Stimulated activated CD8-positive, alpha-beta memory T cell treated with anti-CD3 and anti-CD28 coated beads, Interleukin-7, amount 100 ng/mL, for 4 hours (primary cell): Measurements from ENCODE around the gene SLC35A3.
"Not testable (repeated sequence)": the region's sequence is repeated elsewhere in the genome, so short reads cannot be mapped to it uniquely, and the experiment has no call there.

Experiments used
- DNase-seq, 2 donors: peaks; one replicate each; pipeline ENCODE4 v3.0.0-alpha.2; 2020; ENCODE audit warnings: low read depth in 2 of 2

SLC35A3 gene

GRCh38 chr1:99972066-99972465 lies 2.3 kb downstream of the SLC35A3 start:
- DNase-seq: not testable (repeated sequence)

- DNase-seq: no peak
Measured at GRCh38 chr1:99975529-99975928, 5.7 kb downstream of the SLC35A3 start.

- not testable (repeated sequence) for DNase-seq
Measured at GRCh38 chr1:99977326-99977725, 7.5 kb downstream of the SLC35A3 start.

- DNase-seq: no peak
Measured at GRCh38 chr1:99978218-99978617, 8.4 kb downstream of the SLC35A3 start.

- no peak for DNase-seq
Measured at GRCh38 chr1:99979091-99979490, 9.3 kb downstream of the SLC35A3 start.

GRCh38 chr1:99980928-99981327 lies 11.1 kb downstream of the SLC35A3 start:
- DNase-seq: no peak

- no peak for DNase-seq
Measured at GRCh38 chr1:99986656-99987225, 16.9 kb downstream of the SLC35A3 start.

GRCh38 chr1:99988210-99988765 lies 18.5 kb downstream of the SLC35A3 start:
- DNase-seq: no peak

GRCh38 chr1:99992044-99992722 lies 22.4 kb downstream of the SLC35A3 start:
- no peak for DNase-seq

- no peak for DNase-seq
Measured at GRCh38 chr1:99992760-99993467, 23.1 kb downstream of the SLC35A3 start.

GRCh38 chr1:99993468-99993845 lies 23.7 kb downstream of the SLC35A3 start:
- DNase-seq: no peak

- DNase-seq: no peak
Measured at GRCh38 chr1:99994496-99994895, 24.7 kb downstream of the SLC35A3 start.

GRCh38 chr1:99996951-99997350 lies 27.2 kb downstream of the SLC35A3 start:
- DNase-seq: no peak

- DNase-seq: no peak
Measured at GRCh38 chr1:100001462-100001861, 31.7 kb downstream of the SLC35A3 start.

GRCh38 chr1:100005424-100005823 lies 35.6 kb downstream of the SLC35A3 start:
- no peak for DNase-seq

- no peak for DNase-seq
Measured at GRCh38 chr1:100006688-100007087, 36.9 kb downstream of the SLC35A3 start.

- no peak for DNase-seq
Measured at GRCh38 chr1:100009458-100009857, 39.7 kb downstream of the SLC35A3 start.

- DNase-seq: no peak
Measured at GRCh38 chr1:100010804-100011203, 41.0 kb downstream of the SLC35A3 start.

GRCh38 chr1:100019220-100019619 lies 49.4 kb downstream of the SLC35A3 start:
- DNase-seq: no peak

GRCh38 chr1:100023482-100023881 lies 53.7 kb downstream of the SLC35A3 start:
- DNase-seq: no peak

GRCh38 chr1:100027212-100027611 lies 57.4 kb downstream of the SLC35A3 start:
- DNase-seq: no peak

- DNase-seq: peak; percentile 7 to 9
Measured at GRCh38 chr1:100028765-100029164, 59.0 kb downstream of the SLC35A3 start.

- no peak for DNase-seq
Measured at GRCh38 chr1:100034470-100034869, 64.7 kb downstream of the SLC35A3 start.
